ENCODE measurements around the gene UBR4.
"Not testable (repeated sequence)": the region's sequence is repeated elsewhere in the genome, so short reads cannot be mapped to it uniquely, and the experiment has no call there.

Gene UBR4

DNA sequence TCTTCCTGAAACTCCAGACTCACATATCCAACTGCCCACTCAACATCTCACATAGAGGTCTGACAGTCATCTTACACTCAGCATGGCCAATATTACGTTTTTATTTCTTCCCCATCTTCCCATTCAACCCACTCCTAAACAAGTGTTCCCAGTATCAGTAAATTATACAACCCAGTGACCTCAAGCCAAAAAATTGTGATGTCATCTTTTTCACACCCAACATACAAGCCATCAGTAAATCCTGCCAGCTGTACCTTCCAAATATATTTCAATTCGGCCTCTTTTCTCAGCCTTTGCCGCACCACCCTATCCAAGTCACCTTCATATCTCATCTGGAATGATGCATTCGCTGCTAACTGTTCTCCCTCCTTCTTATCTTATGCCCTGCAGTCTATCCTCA, 19.6 kb downstream of the UBR4 start:
- DNase-seq (ENCODE audit: low read depth, low spot score), result no peak

- no peak for DNase-seq (ENCODE audit: low read depth, low spot score)
These were observed 20.8 kb downstream of the UBR4 start for GRCh38 chr1:19189270-19189669.

- DNase-seq (ENCODE audit: low read depth, low spot score), result no peak
These were observed 22.2 kb downstream of the UBR4 start for GRCh38 chr1:19187852-19188251.

DNA sequence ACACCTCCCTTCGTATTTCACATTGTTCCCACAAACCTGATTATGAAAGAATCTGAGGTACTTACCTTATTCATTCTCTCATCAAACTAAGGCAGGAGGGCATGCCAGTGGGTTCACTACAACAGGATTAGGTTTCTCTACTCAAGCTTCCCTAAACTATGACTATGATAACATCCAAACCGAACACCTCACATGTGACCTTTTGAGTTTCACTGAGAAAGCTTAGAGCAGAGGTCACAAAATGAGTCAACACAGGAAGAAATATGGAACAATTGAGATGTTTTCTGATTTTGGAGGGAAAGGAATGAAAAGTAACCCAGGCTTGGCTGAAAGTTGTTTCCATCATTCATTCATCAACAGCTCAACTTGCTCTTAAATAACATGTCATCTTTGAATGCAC, 24.1 kb downstream of the UBR4 start:
- no peak for DNase-seq (ENCODE audit: low read depth, low spot score)

GRCh38 chr1:19182223-19182622, 27.8 kb downstream of the UBR4 start:
- no peak for DNase-seq (ENCODE audit: low read depth, low spot score)

- DNase-seq (ENCODE audit: low read depth, low spot score), result not testable (repeated sequence)
These were observed 29.8 kb downstream of the UBR4 start for GRCh38 chr1:19180265-19180657.

DNA sequence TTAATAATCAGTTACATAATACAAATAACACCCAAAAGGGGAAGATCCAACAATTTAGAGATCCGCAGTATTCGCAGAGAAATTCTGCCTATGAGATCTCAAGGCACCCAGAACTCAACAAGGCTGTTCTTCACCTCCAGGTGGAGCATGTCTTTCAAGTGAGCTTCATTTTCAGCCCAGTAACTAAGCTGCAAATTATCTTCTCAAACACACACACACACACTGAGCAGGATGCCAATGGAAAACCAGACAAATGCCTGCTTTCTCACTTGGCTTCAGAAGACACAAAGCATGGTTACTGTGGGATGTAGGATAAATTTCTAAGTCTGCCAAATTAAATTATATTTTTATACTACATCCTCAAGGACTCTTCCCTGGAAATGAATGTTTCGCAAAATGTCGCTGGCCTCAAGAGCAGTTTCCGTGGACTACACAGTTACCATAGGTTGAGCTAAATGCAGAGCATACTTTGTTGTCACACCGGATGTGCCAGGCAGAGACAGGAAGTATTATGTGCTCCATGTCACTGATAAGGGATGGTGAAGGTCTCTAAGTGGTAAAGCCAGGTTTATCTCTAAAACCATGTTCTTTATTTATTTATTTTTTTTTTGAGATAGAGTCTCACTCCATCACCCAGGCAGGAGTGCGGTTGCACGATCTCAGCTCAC, 30.3 kb downstream of the UBR4 start:
- no peak for DNase-seq (ENCODE audit: low read depth, low spot score)

DNA sequence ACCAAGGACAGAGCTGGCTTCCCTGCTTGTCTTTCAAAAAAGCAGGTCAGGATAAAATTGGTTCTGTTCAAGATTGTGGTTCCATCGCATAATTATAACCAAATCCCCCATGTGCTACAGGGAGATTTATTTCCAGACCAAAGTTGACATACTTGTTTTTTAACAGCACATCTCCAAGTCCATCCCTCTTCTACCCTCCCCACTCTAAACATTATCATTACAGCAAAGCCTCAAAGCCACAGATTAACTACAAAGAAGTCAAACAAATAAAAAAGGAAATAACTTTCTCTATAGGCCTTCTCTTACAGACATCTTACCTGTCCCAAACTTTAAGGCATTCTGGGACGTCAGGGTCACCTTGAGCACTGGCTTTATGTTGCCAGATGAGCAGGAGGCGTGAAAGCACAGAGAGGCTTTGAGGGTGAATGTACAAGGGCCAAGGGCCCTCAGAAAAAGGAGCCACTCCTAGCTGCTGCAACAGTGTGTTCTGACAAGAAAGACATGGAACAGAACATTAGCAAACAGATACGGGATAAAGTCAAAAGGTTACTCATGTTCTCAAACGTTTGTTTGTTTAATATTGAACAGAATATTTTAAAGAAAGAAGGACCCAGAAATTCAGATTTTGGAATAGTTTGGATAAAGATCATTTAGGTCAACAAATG, 31.2 kb downstream of the UBR4 start:
- DNase-seq (ENCODE audit: low read depth, low spot score), result no peak

- no peak for DNase-seq (ENCODE audit: low read depth, low spot score)
These were observed 32.3 kb downstream of the UBR4 start for GRCh38 chr1:19177811-19178210.

DNA sequence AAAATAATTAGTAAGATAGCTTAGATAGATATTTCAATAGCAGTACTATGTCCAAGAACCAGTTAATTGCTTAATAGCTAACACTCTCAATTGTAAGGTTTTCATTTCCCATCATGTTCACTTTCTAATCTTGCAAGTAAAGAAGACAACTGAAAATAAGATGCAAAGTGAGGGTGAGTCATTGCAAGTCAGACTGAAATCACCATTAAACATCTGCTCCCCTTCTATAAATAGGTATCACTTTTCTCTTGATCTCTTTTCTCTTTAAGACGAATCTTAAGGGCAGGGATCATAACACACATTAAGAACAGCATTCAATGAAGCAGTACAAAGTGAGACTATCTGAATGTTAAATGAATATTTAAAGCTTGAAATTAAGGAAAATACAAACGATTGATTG, 40.4 kb downstream of the UBR4 start:
- no peak for DNase-seq (ENCODE audit: low read depth, low spot score)

DNA sequence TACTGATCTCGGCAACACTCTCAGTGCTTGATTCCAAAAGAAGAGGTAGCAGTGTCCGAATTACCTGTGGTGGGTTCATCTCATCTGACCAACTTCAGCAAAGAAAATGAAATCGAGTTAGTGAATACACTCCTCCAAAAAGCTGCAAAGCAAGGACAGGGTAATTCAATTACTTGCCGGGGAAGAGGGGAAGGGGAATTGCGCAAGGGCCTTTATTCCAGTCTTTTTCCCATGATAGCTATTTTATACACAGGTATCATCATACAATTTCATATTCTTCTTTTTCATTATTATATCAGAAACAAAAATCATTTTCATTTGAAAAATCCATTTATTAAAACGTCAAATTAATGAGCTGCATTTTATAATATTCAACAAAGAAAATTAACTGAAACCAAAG, 42.9 kb downstream of the UBR4 start:
- DNase-seq (ENCODE audit: low read depth, low spot score), result no peak

- DNase-seq (ENCODE audit: low read depth, low spot score), result no peak
These were observed 44.0 kb downstream of the UBR4 start for GRCh38 chr1:19166066-19166465.

DNA sequence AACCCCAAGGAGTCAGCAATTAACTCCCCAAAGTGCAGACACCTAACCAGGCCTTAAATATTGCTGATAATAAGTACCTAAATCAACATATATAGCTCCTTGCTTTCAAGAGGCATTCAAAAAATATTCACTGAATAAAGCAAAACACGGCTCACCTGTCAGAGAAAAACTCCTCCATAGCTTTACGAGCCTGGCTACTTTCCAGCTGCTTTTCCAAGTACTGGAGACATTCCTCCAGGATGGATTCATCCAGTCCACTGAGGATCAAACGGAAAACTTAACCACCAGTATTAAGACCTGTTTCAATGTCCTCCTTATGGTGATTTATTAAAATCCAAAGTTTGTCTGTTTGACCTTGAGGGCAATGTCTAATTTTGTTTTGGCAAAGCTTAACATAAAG, 44.6 kb downstream of the UBR4 start:
- DNase-seq (ENCODE audit: low read depth, low spot score), result no peak

DNA sequence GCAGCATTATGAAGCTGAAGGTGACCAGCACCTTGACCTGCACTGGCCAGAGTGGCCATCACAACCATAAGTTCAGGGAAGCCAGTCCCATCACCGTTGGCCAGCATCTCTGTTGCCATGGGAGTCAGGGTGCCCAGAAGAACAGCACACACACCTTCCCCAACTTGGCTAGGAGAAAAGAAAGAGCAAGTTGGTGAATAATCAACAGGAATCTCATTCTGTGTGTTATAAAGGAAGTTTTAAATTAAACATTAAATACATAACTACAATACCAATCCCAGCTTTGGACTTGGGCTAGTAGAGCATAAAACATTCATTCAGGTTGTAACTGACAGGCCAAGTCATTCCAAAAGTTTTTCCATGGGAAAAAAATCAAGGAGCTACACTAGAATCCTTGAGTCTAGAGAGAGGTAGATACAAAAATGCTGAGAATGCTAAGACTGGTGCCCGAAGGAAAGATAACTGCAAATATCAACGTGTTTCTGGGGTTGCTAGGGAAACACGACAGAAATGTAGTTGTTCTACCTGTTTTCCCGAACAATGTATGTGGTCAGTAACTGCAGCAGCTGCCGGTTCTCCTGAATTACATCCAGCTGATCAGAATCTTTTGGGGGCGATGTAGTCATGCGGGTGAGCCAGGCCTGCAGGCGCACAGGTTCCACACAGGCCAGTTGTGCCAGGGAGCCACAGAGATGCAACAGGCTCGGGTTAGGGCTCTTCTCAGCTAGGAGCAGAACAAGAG, 45.6 kb downstream of the UBR4 start:
- no peak for DNase-seq (ENCODE audit: low read depth, low spot score)

GRCh38 chr1:19163261-19163660, 46.8 kb downstream of the UBR4 start:
- DNase-seq (ENCODE audit: low read depth, low spot score), result no peak

DNA sequence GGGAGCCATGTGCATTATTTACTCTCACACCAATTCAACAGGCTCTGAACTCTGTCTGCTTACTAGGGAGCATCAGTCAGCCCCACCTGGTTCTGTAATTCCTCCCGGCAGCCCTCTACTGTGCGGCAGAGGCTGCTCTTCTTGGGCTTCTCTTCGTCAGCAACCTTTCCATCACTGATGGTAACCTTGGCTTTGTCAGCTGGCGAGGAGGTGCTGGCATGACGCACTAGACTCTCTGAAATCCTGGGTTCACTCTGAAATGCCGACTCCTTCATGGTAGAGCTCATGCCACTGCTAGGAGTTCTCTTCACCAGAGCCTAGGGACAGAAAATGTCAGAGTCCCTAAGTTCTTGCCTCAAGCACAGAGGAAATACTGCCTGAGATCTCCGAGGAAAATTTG, 49.2 kb downstream of the UBR4 start:
- DNase-seq (ENCODE audit: low read depth, low spot score), result no peak

DNA sequence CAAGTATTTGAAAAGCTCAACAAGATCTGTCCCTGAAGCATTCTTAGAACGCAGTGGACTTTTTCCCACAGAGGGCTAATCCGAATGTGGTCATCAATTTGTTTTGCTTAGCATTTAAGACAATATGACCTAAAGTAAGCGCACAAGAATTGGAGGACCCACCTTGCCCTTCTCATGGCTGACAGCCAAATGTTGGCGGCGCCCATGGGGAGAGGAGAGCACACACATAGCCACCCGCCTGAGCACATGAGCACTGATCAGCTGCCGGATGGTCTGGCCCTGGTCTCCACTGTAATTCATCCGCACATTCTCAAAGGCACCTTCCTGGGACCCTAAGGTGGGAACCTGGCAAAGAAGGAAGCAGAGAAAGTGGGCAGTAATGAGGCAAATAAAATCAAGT, 52.4 kb downstream of the UBR4 start:
- DNase-seq (ENCODE audit: low read depth, low spot score), result no peak

DNA sequence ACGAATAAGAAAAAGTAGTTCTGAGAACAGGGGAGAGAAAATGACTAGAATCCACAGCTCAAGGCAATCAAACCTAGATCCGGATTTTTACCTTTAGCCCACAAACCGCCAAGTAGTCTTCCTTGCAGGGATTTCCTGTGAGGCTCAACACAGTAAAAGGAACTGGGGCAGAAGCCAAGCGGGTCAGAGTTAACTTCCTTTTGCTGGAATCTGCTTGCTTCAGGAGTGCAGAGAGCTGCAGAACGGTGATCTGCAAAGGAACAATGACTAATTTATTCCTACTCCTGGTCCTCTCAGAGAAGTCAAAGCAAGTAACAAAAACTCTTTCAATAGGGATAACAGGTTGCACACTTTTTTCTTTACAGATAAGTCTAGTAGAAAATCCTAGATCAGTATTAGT, 53.4 kb downstream of the UBR4 start:
- DNase-seq (ENCODE audit: low read depth, low spot score), result no peak

DNA sequence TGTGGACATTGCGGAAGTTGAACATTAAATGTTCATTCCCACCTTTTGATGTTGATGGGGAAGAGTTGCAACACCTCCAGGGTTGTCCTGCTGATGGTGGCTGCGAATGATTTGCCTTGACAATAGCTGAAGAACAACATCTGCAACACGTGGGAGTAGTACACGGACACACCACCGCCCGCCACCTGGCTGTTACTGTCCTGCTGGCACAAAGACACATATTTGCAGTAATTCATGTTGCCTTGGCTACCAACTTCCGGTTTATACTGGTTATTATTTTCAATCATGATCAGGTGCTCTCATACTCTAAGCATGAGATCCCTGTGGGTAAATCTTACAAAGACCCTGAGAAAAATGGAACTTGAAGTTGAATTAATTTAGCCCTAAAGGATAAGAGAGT, 55.2 kb downstream of the UBR4 start:
- no peak for DNase-seq (ENCODE audit: low read depth, low spot score)

GRCh38 chr1:19153169-19153568, 56.9 kb downstream of the UBR4 start:
- no peak for DNase-seq (ENCODE audit: low read depth, low spot score)

DNA sequence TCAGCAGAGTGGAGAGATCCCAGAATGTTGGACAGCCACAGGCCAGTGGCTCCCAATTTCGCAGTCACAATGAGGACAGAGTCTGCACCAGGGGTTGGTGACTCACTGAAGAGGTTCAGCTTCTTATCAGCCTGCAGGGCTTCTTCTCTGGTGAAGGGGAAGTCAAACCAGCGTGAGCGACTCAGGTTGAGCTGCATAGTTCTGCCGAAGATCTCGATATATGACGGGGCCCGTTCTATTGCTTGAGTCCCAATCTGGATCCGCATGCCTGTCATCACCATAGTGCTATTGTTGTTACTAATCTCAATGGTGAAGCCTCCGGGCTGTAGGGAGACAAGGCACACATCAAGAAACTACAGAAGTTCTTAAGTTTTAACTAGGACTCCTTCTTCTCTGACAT, 58.5 kb downstream of the UBR4 start:
- no peak for DNase-seq (ENCODE audit: low read depth, low spot score)

DNA sequence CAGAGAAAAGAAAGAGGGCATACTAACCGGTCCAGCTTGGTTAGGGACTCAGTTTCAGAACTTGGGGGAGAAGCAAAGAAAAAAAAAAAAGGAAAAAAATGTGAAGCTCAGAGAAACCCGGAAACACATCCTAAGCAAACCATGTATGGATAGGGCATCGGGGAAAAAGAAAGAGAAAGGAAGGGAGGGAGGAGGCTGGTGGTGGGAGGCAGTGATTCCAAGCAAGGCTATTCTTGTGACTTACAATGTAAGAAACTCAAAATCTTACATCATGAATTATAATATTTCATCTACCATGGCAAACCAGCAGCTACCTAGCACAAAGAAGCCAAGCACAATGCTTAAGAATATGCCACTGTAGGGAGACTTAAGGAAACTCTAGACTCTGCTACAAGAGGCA, 60.3 kb downstream of the UBR4 start:
- DNase-seq (ENCODE audit: low read depth, low spot score), result no peak

GRCh38 chr1:19140465-19140864, 69.6 kb downstream of the UBR4 start:
- DNase-seq (ENCODE audit: low read depth, low spot score), result no peak
